NK-92 (cell line): ENCODE results near the gene CD37.

ENCODE experiments used
- DNase-seq: peaks from one replicate; lab custom pipeline; 2025; ENCODE audit not compliant: unreplicated experiment; lab: John Stamatoyannopoulos, UW

The CD37 gene

GRCh38 chr19:49344505-49345423 lies 9.6 kb downstream of the CD37 start:
- no peak for DNase-seq

GRCh38 chr19:49347191-49347590 lies 12.0 kb downstream of the CD37 start:
- DNase-seq: no peak

GRCh38 chr19:49347835-49348234 lies 12.6 kb downstream of the CD37 start:
- no peak for DNase-seq

GRCh38 chr19:49348305-49349189 lies 13.3 kb downstream of the CD37 start:
- no peak for DNase-seq

- DNase-seq: no peak
Observed at GRCh38 chr19:49349567-49349966, 14.4 kb downstream of the CD37 start.

GRCh38 chr19:49355909-49356353 lies 20.7 kb downstream of the CD37 start:
- DNase-seq: no peak

- DNase-seq: no peak
Observed at GRCh38 chr19:49356382-49356781, 21.2 kb downstream of the CD37 start.

GRCh38 chr19:49357186-49357585 lies 22.0 kb downstream of the CD37 start:
- DNase-seq: no peak

- DNase-seq: no peak
Observed at GRCh38 chr19:49359851-49360820, 24.9 kb downstream of the CD37 start.

- DNase-seq: no peak
Observed at GRCh38 chr19:49361438-49362047, 26.3 kb downstream of the CD37 start.

GRCh38 chr19:49362048-49362928 lies 27.1 kb downstream of the CD37 start, which contains the start of gene TEAD2:
Gene TEAD2, minus strand, starts transcription at chr19:49362416. Its CDS starts 2,341 bp downstream, at chr19:49360075.
- no peak for DNase-seq

GRCh38 chr19:49362929-49363267 lies 27.7 kb downstream of the CD37 start:
- DNase-seq: no peak

GRCh38 chr19:49363268-49364082 lies 28.3 kb downstream of the CD37 start, which contains the start of gene DKKL1:
Gene DKKL1, plus strand, starts transcription at chr19:49363877. Its CDS starts 122 bp downstream, at chr19:49363999.
- no peak for DNase-seq

- DNase-seq: no peak
Observed at GRCh38 chr19:49364083-49364737, 29.0 kb downstream of the CD37 start.

GRCh38 chr19:49366110-49366509 lies 30.9 kb downstream of the CD37 start:
- no peak for DNase-seq

- DNase-seq: no peak
Observed at GRCh38 chr19:49368711-49369358, 33.6 kb downstream of the CD37 start.

- DNase-seq: no peak
Observed at GRCh38 chr19:49371184-49371583, 36.0 kb downstream of the CD37 start.
